OCI-M2 (cell line): ENCODE results near the gene BCL7A.
"Not testable (repeated sequence)": the region's sequence is repeated elsewhere in the genome, so short reads cannot be mapped to it uniquely, and the experiment has no call there.

Source experiments
- DNase-seq: peaks from one replicate; lab custom pipeline; 2025; ENCODE audit not compliant: unreplicated experiment; lab: John Stamatoyannopoulos, UW

The BCL7A gene

DNA sequence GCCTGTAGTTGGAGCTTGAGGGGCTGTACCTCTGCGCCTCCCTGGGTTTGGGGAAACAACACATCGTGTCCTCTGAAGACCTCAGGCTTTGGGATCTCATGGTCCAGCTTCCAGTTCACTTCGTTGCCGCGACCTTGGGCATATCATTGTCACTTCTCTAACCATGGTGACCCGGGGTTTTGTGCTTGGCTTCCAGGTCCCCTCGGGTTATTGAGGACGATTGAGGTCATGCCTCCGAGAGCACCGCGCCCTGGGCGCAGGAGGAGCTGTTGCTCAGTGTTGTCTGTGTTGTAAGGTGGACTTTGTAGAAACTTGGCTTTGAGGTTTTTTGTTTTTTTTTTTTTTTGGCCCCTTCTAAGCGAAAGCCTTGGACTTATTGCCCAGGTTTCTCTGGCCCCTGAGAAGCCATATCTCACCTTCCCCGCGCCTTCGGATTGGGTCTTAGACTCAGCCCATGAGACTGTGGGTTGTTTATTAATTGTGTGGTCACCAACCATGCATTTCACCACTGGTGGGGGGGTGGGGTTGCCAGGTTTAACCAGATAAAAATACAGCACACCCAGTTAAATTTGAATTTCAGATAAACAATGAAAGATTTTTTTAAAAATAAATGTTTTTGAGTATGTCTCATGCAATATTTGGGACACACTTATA is 2.6 kb downstream of the BCL7A start:
- no peak for DNase-seq

DNA sequence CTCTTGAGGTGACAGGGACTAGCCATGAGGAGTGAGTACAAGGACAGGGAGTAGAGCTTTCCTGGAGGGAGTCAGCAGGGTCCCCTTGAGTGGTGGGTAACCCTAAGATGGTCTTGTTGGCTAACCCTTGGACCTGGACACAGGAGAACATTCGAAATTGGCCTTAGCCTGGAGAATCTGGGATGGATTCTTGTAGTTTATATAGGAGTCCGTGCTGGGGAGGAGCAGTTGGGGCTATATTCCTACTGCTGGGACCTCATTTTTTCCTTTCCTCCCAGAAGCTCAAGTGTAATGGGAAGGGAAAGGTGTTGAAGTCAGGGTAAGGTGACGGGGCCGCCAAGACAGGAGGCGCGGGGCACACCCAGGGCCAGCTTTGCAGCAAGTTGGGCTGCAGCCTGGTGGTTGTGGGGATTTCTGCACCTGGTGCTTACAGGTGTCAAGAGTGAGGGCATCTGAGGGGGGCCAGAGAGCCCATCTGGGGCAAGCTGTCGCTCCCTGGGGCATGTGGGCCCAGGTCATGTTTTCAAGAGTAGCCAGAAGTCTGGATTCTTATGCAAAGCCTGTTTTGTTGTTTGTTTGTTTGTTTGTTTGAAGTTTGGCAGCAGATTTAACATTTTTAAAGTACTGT is 5.1 kb downstream of the BCL7A start:
- DNase-seq = no peak

DNA sequence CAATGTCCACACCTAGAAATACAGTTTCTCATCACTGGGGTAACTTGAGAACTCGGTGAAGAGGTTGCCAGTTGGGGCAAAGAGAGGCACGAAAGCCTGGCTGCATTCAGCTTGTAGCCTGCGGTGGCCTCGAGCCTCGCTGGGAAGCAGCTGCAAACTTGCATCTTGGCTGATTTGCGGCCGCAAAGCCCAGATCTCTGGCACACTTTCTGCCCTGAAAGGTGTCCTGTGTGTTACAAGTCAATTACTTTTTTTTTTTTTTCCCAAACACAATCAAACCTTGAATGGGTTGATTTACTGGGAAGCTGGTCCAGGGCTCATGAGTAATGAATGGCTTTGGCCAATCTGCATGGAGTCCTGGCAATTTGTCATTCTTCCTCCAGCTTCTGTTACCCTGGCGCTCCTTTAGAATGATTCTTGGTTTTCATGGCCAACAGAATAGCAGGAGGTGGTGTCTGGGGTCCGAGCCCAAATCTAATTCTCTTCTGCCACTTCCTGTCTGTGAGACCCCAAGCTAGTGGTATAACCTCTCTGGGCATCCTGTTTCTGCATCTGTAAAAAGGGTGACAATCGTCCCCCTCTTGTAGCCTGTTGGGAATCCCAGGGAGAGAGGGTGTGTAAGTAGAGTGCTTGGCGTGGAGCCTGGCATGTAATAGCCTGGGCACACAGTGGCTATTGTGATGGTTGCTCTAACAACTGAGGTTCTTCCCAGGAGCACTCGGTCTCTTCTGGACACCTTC is 6.7 kb downstream of the BCL7A start:
- DNase-seq = no peak

DNA sequence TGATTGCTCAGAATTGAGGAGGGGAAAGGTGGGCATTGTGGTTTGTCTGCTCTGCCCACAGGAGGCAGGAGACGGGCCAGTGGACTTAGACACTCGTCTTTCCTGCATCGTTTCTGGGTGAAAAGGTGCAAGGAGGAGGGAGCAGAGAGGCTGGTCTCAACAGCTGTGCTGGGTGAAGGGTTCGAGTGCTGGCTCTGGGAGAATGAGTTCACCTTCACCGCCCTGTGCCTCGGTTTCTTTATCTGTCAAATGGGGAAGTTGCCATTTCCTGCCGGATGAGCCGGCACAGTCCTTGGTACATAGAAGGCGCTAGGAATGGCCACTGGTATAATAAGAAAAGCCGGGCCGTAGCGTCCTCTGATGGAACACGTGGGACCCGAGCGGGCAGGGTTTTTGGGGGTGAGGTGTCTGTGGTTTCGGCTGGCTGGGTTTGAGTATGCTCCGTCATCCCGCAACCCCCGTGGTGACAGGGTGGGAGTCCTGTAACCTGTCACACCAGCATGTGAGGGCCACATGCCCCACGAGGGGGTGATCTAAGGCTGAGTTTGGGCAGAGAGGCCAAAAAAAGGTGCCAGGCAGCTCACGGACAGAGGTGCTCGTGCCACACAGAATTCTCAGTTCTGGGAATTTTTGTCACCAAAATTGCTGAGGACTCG is 7.3 kb downstream of the BCL7A start:
- no peak for DNase-seq

DNA sequence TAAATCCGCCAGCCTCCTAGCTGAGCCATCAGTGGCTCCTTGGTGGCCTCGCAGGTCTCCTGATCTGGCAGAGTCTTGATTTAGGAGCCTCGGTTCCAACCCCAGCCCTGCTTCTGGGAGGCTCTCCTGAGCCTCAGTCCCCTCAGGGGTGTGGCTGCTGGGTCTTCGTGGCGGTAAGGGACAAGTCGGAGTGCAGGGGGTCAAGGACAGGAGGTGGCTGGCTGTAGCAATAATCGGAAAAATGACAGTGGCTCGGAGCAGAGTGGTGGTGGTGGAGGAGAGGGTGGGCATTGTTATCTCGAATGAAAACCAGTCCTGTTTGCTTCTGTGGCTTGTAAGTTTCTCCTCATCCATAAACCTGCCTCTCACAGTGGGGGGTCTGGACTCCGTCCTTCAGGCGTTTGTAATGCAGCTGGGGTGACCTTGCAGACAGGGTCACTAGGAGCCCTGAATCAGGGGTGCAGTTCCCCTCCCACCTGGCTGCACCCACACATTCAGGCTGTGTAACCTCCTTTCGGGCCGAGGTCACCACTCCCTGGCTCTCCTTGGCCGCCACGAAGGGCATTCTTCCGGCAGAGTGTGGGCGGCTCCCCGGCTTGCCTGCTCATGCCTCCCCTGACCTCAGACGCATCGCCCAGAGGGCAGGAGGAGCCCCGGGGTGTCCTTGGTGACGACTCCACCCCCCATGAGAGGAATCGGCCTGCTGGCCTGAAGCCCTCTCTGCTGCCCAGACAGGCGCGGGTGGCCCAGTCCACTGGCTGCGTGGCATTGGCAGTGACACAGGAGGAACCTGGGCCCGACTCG is 8.1 kb downstream of the BCL7A start:
- no peak for DNase-seq

DNA sequence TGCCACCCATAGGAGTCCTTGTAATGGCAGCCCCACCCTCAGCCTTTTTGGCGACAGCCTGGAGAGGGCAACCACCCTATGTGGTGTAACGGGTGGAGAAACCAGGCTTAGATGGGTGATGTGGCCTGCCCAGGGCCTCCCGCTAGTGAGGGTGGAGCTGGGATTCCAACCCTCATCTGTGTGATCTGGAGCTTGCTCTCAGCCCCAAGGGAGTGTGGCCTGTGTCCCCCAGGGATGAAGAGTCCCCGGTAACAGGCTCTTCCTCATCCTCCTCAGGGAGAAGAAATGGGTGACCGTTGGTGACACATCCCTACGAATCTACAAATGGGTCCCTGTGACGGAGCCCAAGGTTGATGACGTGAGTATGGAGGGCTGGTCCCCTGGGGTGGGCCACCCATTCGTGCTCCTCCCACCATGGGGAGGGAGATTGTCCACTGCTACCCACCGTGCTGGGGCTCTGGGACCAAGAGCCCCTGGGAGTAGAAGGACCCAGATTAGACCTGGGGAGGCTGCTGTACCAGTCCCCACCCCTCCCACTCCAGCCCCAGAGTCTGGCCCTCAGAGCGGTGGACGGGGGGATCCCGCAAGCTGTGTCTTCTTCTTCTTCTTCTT is 8.8 kb downstream of the BCL7A start:
- no peak for DNase-seq

DNA sequence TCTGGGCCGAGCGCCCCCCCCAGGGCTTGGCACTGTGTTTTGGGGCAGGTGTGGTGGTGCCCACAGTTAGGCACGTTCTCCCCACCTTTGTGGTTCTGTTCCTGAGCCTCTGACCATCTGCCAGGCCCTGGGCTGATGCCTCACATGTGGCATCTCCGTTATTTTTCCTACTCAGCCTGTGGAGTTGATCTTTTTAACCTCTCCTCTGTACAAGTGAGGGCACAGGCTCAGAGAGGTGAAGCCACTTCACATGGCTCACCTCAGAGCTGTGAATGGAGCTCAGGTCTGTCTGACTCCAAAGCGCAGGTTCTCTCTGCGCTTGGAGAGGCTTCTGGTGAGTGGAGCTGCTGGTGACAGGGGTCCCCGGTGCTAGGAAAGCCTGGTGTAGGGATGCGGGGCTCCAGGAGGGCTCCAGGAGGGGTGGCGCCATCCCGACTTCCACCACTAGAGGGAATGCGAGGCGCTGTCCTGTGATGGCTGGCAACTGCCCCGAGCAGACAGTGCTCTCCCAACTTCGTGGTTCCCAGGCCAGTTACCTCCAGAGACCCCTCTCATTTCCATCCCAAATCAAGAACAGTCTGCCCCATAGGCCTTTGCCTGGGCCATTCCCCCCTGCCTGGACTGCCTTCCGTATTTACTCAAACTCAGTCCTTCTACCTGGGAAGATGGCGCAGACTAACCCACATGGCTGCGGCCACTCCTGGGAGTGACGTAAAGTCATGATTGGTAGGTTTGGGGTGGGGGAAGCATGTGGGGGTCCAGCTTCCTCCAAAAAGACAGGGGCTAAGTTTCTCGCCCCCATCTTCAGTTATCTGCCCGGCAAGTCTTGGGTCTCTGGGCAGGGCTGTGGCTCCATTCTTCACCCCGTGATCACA is 9.9 kb downstream of the BCL7A start:
- DNase-seq = no peak

DNA sequence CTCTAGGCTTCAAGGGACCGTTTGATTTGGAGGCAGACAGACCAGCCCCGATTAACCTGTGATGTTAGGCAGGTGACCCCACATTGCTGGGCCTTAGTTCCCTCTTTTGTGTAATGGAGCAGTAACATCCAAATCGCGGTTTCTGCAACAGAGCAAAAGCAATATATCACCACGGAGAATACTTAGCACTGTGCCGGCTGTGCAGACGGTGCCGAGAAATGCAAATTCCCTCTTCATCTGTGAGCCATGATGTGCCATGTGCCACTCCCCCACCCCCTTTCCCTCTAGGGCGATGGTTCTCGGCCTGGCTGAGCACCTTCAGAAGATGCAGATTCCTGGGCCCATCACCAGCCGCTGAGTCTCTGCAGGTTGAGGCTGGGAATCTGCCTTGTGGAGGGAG is 10.9 kb downstream of the BCL7A start:
- no peak for DNase-seq

DNA sequence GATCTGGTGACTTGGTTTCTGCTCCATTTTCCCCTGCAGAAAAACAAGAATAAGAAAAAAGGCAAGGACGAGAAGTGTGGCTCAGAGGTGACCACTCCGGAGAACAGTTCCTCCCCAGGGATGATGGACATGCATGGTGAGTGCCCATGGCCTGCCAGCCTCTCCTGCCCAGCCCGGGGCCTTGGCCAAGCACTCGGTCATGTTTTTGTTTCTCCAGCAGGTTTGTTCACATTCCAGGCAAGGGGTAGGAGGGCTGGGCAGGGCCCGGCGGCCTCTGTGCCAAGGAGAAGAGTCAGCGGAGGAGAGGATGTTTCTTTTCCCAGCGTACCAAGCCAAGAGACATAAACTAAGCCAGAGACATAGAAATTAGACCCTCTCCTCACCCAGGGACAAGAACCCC is 13.6 kb downstream of the BCL7A start:
- DNase-seq = no peak

DNA sequence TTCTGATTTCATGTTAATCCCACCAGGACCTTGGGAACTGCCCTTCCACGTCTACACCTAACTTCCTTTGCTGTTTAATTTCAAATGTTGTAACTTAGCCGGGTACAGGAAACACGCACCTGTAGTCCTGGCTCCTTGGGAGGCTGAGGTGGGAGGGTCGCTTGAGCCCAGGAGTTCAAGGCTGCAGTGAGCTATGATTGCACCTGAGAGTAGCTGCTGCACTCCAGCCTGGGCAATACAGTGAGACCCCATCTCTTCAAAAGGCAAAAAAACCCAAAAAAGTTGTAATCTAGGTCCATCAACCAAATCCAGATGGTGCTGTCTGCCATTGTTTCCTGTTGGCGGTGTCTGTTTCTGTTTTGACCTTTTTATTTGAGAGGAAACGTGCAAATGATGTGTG is 14.5 kb downstream of the BCL7A start:
- DNase-seq = no peak

DNA sequence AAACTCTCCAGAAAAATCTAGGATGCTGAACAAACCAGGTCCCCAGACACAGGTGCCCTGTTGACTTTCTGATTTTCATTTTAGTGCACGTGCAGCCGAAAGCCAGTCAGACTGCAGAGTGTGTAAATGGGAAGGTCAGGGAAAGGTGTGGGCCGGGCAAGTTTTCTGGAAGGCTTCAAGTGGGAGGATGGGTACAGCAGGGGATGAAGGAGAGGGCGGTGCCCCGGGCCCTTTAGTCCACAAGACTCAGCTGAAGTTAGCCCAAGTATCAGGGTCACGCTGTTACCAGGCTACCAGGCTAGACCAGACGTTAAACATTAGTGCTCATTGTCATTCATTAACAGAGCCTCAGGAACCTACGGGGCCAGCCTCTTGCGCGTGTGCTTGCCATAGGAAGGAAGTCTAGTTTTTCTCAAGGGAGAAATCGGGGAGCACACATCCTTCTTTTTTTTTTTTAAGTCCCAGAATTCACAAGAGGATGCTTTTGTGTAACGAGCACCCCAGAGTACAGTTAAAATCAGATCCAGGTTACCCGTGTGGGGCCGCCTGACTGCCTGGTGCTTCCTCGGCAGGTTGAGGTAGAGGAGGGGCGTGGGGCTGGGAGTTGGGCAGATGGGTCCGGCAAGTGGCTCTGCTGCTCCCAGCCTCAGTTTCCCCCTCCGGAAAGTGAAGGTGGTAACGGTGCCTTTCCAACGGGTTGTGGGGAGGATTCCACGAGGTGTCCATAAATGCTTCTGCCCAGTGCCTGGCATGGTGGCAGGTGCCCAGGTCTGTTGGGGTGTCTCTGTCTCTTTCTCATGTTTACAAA is 19.1 kb downstream of the BCL7A start:
- no peak for DNase-seq

DNA sequence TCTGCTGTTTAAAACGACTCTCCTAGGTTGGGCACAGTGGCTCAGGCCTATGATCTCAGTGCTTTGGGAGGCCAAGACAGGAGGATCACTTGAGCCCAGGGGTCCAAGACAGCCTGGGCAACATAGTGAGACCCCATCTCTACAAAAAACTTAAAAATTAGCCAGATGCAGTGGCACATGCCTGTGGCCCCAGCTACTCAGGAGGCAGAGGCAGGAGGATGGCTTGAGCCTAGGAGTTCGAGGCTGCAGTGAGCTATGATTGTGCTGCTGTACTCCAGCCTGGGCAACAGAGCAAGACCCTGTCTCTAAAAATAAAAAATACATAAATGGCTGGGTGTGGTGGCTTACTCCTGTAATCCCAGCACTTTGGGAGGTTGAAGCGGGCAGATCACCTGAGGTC is 19.8 kb downstream of the BCL7A start:
- not testable (repeated sequence) for DNase-seq

DNA sequence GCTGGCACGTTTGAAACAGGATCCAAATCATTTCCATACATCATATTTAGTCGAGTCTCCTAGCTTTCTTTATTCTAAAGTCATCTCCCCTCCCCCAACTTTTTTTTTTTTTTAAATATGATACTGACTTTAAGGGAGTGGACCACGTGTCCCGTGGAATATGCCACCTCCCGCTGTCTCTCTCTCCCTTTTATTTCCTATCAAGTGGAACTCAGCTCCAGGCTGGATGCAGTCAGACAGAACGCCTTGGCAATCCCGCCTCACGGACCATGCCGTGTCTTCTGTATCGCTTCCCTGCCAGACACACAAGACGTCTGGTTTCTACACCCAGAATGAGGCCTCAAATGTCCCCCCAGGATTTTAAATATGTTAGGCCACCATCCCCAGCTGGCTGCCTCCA is 21.2 kb downstream of the BCL7A start:
- DNase-seq = no peak

DNA sequence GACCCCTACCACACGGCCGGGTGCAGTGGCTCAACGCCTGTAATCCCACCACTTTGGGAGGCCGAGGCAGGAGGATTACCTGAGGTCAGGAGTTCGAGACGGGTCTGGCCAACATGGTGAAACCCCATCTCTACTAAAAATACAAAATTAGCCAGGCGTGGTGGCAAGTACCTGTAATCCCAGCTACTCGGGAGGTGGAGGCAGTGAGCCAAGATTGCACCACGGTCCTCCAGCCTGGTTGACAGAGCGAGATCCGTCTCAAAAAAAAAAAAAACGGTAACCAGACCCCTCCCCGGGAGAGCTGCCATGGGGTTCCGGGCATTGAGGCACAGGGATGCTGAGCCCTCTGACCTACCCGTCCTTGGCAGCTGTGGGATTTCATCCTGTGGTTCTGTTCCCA is 21.8 kb downstream of the BCL7A start:
- DNase-seq = no peak

DNA sequence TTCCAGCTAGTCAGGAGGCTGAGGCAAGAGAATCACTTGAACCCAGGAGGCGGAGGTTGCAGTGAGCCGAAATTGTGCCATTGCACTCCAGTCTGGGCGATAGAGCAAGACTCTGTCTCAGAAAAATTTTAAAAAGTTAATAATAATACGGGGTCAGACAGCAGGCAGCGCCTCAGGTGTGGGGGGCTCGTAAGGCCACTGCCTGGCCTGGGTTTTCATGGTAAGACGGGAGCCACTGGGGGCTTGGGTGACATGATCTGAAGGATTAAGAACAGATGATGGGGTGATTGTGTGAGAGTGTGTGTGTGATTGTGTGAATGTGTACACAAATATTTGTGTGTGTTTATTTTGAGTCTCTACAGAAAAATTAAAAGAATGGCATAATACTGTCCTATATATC is 23.6 kb downstream of the BCL7A start:
- no peak for DNase-seq

DNA sequence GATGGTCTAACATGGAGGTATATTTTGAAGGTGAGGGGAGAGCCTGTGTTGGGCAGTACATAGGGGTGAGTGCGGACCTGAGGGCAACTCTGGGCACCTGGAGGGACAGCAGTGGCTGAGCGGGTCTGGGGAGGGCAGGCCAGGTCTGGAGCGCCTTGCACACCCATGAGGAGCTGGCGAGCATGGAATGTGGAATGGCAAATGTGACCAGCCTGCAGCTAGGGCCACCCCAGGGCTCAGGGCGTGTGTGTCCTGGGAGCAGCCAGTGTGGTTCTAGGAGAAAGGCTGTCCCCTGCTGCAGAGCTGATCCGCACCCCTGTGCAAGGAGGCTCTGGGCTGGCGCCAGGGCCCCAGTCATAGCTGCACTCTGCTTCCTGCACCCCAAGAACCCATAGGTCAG is 24.5 kb downstream of the BCL7A start:
- DNase-seq = no peak

DNA sequence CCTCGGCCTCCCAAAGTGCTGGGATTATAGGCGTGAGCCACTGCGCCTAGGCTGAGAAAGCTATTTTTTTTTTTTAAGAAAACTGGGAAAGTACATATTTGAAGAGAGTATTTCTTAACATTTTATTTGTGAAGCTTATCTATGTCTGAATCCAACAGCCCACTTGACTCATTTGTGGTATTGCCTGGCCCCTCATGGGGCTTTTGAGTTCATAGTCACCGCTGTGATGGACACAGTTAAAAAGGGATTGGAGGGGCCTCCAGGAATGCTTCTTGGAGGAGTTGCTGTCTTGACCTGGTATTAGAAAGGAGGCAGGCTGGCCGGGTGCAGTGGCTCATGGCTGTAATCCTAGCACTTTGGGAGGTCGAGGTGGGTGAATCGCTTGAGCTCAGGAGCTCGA is 26.5 kb downstream of the BCL7A start:
- no peak for DNase-seq

DNA sequence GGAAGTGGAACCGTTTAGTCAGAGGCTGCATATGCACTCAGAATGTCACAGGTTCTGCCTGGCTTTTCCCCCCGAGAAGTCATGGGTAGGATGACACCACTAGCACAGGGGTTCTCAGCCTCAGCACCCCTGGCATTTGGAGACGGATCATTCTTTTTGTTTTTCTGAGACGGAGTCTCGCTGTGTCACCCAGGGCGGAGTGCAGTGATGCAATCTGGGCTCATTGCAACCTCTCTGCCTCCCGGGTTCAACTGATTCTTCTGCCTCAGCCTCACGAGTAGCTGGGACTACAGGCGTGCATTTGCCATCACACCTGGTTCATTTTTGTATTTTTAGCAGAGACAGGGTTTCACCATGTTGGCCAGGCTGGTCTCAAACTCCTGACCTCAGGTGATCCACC is 28.1 kb downstream of the BCL7A start:
- no peak for DNase-seq

DNA sequence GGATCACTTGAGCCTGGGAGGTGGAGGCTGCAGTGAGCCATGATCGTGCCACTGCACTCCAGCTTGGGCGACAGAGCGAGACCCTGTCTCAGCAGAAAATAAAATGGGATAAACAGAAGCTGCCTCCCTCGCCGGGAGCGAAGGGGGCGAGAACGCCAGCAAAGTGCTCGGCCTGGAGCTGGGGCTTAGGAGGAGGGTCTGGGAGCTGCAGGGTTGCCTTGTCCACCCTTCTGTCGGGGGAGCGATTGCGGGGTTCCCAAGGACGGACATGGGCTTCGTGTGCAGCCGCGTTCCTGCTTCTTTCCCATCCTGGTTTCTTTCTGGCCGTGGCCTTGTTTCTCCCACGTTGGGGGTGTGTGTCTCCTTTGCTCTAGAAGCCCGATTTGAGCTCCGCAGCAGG is 29.0 kb downstream of the BCL7A start:
- no peak for DNase-seq
